Measurements from ENCODE around the gene ZBTB20. TPM values are rescaled to one million over a fixed set of nuclear protein-coding genes. Genes with fewer than 3 reads are reported as not detected.

The ZBTB20 gene
- total and polyA plus RNA-seq, 3 experiments from 2014 or later, result 6.3 to 25.6 (median 6.5) TPM

DNA sequence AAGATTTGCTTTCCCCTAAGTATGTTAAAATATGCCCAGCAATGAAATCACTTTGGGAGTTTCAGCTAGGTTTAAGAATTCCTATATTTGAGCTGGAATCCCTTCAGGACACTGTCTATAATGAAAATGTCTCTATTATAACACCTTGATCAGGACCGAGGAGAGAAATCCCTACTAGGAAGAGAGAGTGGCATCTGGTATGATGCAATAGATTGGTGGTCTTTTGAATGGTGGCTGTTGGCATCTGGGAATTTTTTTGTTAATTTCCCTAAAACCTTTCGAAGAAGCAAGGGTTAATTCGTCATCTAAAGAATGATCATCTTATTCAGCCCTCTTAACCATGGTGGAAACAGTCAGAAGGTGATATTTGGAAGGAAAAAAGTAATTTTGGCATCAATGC, 810.2 kb downstream of the ZBTB20 start:
- no peak overlapping the region for H3K27ac ChIP-seq (ENCODE audit: low read depth, low read length)
- H3K4me1 Mint-ChIP-seq, result peaks cover 57 to 92% (median 88%) of the 10 kb centered on the region in 3 donors
- no peaks in the 10 kb centered on the region for H3K27me3 ChIP-seq (ENCODE audit: insufficient read depth, low read length, poor library complexity, severe bottlenecking)
- H3K36me3 Mint-ChIP-seq, result peaks cover 5 to 14% (median 13%) of the 10 kb centered on the region in 3 donors
- no peaks in the 10 kb centered on the region for H3K27me3 Mint-ChIP-seq
- POLR2A ChIA-PET, result interaction anchor here (1.4 kb wide), 1 partner anchor 123 kb away, joined by 4 read pairs; no protein-coding TSS in a partner anchor
- DNase-seq, result no peak
- peak overlapping the region in 3 of 8 donors; percentile 13 to 81 (median 15) for H3K27ac Mint-ChIP-seq
- peaks cover 19% of the 10 kb centered on the region for H3K4me1 ChIP-seq (ENCODE audit: insufficient read depth, low read length)
- H3K36me3 ChIP-seq (ENCODE audit: insufficient read depth, low read length), result no peaks in the 10 kb centered on the region
- H3K4me3 ChIP-seq (ENCODE audit: low read length), result no peak overlapping the region
- H3K4me3 Mint-ChIP-seq, result peak overlapping the region in 1 of 7 donors; percentile 28
- CTCF ChIA-PET, result interaction anchor here (1.2 to 4.8 kb wide), 11 partner anchors 13 to 184 kb away, joined by 3 to 29 read pairs (median 5); partner anchors contain the start of gene TIGIT
- H3K9me3 Mint-ChIP-seq, result no peaks in the 10 kb centered on the region
- H3K9me3 ChIP-seq (ENCODE audit: low read length), result no peaks in the 10 kb centered on the region

- H3K27ac ChIP-seq (ENCODE audit: low read depth, low read length), result no peak overlapping the region
- Mint-ChIP-seq H3K4me1 (peaks cover 62 to 95% (median 92%) of the 10 kb centered on the region in 3 donors), H3K27ac (peak overlapping the region in 7 of 8 donors; percentile 1 to 93 (median 65)), H3K9me3 (no peaks in the 10 kb centered on the region), H3K4me3 (peak overlapping the region in 3 of 7 donors; percentile 1 to 32 (median 5)), H3K36me3 (peaks cover 5 to 16% (median 9%) of the 10 kb centered on the region in 3 donors), H3K27me3 (no peaks in the 10 kb centered on the region)
- DNase-seq, result no peak
- H3K27me3 ChIP-seq (ENCODE audit: insufficient read depth, low read length, poor library complexity, severe bottlenecking), result no peaks in the 10 kb centered on the region
- peaks cover 19% of the 10 kb centered on the region for H3K4me1 ChIP-seq (ENCODE audit: insufficient read depth, low read length)
- H3K9me3 ChIP-seq (ENCODE audit: low read length), result no peaks in the 10 kb centered on the region
- H3K36me3 ChIP-seq (ENCODE audit: insufficient read depth, low read length), result no peaks in the 10 kb centered on the region
- CTCF ChIA-PET, result interaction anchor here (0.7 to 4.8 kb wide), 14 partner anchors 12 to 184 kb away, joined by 3 to 29 read pairs (median 4); partner anchors contain the start of gene TIGIT
- POLR2A ChIA-PET, result interaction anchor here (1.4 kb wide), 1 partner anchor 122 kb away, joined by 4 read pairs; no protein-coding TSS in a partner anchor
- no peak overlapping the region for H3K4me3 ChIP-seq (ENCODE audit: low read length)
Observed at GRCh38 chr3:114336122-114336697, 810.9 kb downstream of the ZBTB20 start.

DNA sequence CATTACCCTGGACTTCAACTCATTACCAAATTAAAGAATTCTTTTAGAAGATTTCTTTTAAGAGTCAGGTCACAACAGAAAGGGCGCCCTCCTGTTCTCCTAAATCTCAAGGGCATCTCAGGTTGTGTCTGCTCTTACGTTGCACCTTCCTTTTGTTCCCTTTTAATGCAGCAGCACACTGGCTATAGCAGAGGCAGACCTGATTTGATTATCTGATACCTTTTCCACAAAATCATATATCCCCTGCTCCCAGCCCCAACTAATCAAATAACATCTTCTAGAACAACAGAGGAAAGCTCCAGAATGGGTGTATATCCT, 813.2 kb downstream of the ZBTB20 start:
- DNase-seq, result no peak
- peaks cover 4 to 18% (median 8%) of the 10 kb centered on the region in 3 donors for H3K36me3 Mint-ChIP-seq
- no peaks in the 10 kb centered on the region for H3K27me3 Mint-ChIP-seq
- no peak overlapping the region for H3K27ac ChIP-seq (ENCODE audit: low read depth, low read length)
- peak overlapping the region in 3 of 7 donors; percentile 1 to 10 (median 8) for H3K4me3 Mint-ChIP-seq
- H3K27ac Mint-ChIP-seq, result peak overlapping the region; percentile 69 to 93 (median 87)
- H3K9me3 Mint-ChIP-seq, result no peaks in the 10 kb centered on the region
- H3K9me3 ChIP-seq (ENCODE audit: low read length), result no peaks in the 10 kb centered on the region
- H3K4me3 ChIP-seq (ENCODE audit: low read length), result no peak overlapping the region
- peaks cover 19% of the 10 kb centered on the region for H3K4me1 ChIP-seq (ENCODE audit: insufficient read depth, low read length)
- no peaks in the 10 kb centered on the region for H3K36me3 ChIP-seq (ENCODE audit: insufficient read depth, low read length)
- peaks cover 70 to 93% (median 91%) of the 10 kb centered on the region in 3 donors for H3K4me1 Mint-ChIP-seq
- CTCF ChIA-PET, result interaction anchor here (1.2 to 4.8 kb wide), 5 partner anchors 9 to 43 kb away, joined by 3 to 29 read pairs (median 4); no protein-coding TSS in a partner anchor
- H3K27me3 ChIP-seq (ENCODE audit: insufficient read depth, low read length, poor library complexity, severe bottlenecking), result no peaks in the 10 kb centered on the region
- POLR2A ChIA-PET, result interaction anchor here (1.6 kb wide), 1 partner anchor 37 kb away, joined by 4 read pairs; no protein-coding TSS in a partner anchor

DNA sequence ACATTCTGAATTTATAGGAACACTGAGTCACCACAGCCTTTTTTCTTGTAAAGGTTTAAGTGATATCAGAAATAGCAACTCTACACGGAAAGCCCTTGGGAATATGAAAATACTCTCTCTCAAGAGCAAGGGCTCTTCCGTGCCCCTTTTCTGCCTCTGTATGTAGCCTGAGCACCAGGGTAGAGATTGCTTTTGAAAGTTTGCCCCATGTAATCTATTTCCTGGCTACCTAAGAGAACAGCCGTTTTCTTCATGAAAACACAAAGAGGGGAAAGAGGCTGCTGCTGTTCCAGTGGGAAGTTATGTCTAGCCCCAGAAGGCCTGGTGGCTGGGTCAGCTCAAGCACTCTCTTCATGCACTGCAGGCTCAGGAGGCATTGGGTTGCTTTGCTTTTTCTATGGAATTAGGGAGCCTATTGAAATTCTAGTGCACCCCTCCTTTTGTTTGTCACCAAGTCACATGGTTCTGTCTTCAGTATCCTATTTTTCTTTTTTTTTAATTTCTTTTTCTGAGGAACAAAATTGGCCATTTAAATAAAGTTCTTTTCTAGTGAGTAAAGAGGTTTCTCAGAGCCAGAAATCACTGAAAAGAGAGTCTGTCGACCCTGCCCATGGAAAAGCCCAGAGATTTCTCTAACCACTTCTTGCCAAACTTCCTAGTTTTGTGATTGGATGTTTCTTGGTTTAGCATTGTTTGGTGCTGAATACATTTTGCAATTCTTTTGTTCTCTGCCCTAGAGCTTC, 813.7 kb downstream of the ZBTB20 start:
- H3K36me3 Mint-ChIP-seq, result peaks cover 4 to 22% (median 10%) of the 10 kb centered on the region in 3 donors
- no peaks in the 10 kb centered on the region for H3K9me3 Mint-ChIP-seq
- peaks cover 73 to 93% (median 92%) of the 10 kb centered on the region in 3 donors for H3K4me1 Mint-ChIP-seq
- Histone ChIP-seq H3K9me3 (ENCODE audit: low read length) (no peaks in the 10 kb centered on the region), H3K36me3 (ENCODE audit: insufficient read depth, low read length) (no peaks in the 10 kb centered on the region), H3K4me1 (ENCODE audit: insufficient read depth, low read length) (peaks cover 19% of the 10 kb centered on the region), H3K27me3 (ENCODE audit: insufficient read depth, low read length, poor library complexity, severe bottlenecking) (no peaks in the 10 kb centered on the region), H3K27ac (ENCODE audit: low read depth, low read length) (no peak overlapping the region), H3K4me3 (ENCODE audit: low read length) (no peak overlapping the region)
- no peak for DNase-seq
- POLR2A ChIA-PET, result no interaction called here
- CTCF ChIA-PET, result interaction anchor here (1.2 to 4.8 kb wide), 5 partner anchors 9 to 42 kb away, joined by 3 to 29 read pairs (median 4); no protein-coding TSS in a partner anchor
- H3K27me3 Mint-ChIP-seq, result no peaks in the 10 kb centered on the region
- peak overlapping the region; percentile 11 to 69 (median 49) for H3K4me3 Mint-ChIP-seq
- peak overlapping the region; percentile 80 to 93 (median 89) for H3K27ac Mint-ChIP-seq

DNA sequence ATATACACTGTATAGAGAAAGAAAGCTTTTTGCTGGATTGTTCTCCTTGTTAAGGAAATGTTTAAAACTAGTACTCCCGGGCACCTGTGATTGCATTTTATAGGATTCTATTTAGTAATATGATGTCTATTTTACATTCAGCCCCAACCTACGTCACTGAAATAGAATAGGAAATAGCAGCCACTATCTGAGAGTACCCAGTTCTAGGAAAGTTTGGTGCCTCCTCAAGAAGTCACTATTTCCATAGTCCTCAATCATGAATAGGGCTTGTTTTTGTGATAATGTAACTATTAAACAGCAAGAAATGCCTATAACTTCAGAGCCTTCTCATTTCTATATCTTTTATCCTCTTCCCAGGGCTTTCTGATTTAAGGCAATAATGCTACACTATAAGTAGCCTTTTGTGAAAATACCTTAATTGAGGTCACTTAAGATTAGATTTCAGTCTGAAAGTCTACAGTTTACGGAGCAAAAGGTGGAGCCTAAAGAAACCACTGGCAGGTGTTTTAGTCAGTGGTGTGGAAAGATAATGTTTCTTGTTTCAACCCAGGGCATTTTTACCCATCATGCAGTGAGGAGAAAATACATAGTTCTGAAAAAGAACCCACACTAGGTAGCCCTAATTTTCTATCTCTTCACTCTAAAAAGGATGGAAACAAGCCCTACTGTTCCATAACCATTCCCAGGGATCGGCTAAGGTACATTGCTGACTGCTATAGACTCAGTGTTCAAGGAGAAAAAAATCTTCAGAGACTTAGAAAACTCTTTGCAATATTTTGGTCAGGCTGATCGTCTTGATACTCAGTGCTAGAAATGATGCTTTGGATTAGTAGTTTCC, 814.5 kb downstream of the ZBTB20 start:
- H3K9me3 ChIP-seq (ENCODE audit: low read length), result no peaks in the 10 kb centered on the region
- ChIA-PET POLR2A (interaction anchor here (1.1 kb wide), 2 partner anchors 9 to 111 kb away, joined by 3 read pairs; no protein-coding TSS in a partner anchor), CTCF (interaction anchor here (1.2 to 4.8 kb wide), 2 partner anchors 8 to 41 kb away, joined by 4 to 29 read pairs; no protein-coding TSS in a partner anchor)
- Mint-ChIP-seq H3K27me3 (no peaks in the 10 kb centered on the region), H3K4me1 (peaks cover 72 to 94% (median 93%) of the 10 kb centered on the region in 3 donors), H3K36me3 (peaks cover 4 to 18% (median 8%) of the 10 kb centered on the region in 3 donors), H3K4me3 (peak overlapping the region; percentile 9 to 66 (median 49)), H3K9me3 (no peaks in the 10 kb centered on the region), H3K27ac (peak overlapping the region; percentile 80 to 93 (median 89))
- H3K27me3 ChIP-seq (ENCODE audit: insufficient read depth, low read length, poor library complexity, severe bottlenecking), result no peaks in the 10 kb centered on the region
- no peak for DNase-seq
- H3K4me3 ChIP-seq (ENCODE audit: low read length), result no peak overlapping the region
- H3K27ac ChIP-seq (ENCODE audit: low read depth, low read length), result no peak overlapping the region
- H3K36me3 ChIP-seq (ENCODE audit: insufficient read depth, low read length), result no peaks in the 10 kb centered on the region
- peaks cover 19% of the 10 kb centered on the region for H3K4me1 ChIP-seq (ENCODE audit: insufficient read depth, low read length)

GRCh38 chr3:114331710-114332109, 815.4 kb downstream of the ZBTB20 start:
- Mint-ChIP-seq H3K9me3 (no peaks in the 10 kb centered on the region), H3K4me1 (peaks cover 77 to 95% (median 95%) of the 10 kb centered on the region in 3 donors), H3K27me3 (no peaks in the 10 kb centered on the region), H3K27ac (peak overlapping the region in 7 of 8 donors; percentile 80 to 93 (median 89)), H3K4me3 (peak overlapping the region in 4 of 7 donors; percentile 10 to 59 (median 40)), H3K36me3 (peaks cover 4 to 16% (median 8%) of the 10 kb centered on the region in 3 donors)
- peaks cover 26% of the 10 kb centered on the region for H3K4me1 ChIP-seq (ENCODE audit: insufficient read depth, low read length)
- no peak overlapping the region for H3K4me3 ChIP-seq (ENCODE audit: low read length)
- H3K36me3 ChIP-seq (ENCODE audit: insufficient read depth, low read length), result no peaks in the 10 kb centered on the region
- ChIA-PET POLR2A (interaction anchor here (1.1 kb wide), 2 partner anchors 8 to 111 kb away, joined by 3 read pairs; no protein-coding TSS in a partner anchor), CTCF (no interaction called here)
- H3K27me3 ChIP-seq (ENCODE audit: insufficient read depth, low read length, poor library complexity, severe bottlenecking), result no peaks in the 10 kb centered on the region
- H3K27ac ChIP-seq (ENCODE audit: low read depth, low read length), result no peak overlapping the region
- DNase-seq, result no peak
- H3K9me3 ChIP-seq (ENCODE audit: low read length), result no peaks in the 10 kb centered on the region

DNA sequence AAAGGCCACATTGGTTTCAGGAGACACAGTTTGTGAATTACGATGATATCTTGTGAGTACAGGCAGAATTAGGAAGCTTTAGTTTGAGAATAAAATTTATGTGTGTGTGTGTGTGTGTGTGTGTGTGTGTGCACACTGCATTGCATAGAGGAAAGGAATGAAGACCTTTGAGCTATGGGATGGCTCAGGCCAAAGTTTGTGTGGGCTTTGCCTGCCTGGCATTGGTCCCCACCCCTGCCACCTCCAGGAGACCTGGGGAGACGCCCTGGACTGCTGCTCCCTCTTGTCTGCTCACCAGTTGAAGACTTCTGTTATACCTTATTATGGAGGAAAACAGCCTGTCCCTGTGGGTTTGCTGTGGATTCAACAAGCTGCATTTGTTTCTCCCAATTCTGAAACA, 816.1 kb downstream of the ZBTB20 start:
- no peaks in the 10 kb centered on the region for H3K27me3 Mint-ChIP-seq
- DNase-seq, result no peak
- Histone ChIP-seq H3K4me1 (ENCODE audit: insufficient read depth, low read length) (peaks cover 27% of the 10 kb centered on the region), H3K36me3 (ENCODE audit: insufficient read depth, low read length) (no peaks in the 10 kb centered on the region), H3K4me3 (ENCODE audit: low read length) (no peak overlapping the region), H3K27me3 (ENCODE audit: insufficient read depth, low read length, poor library complexity, severe bottlenecking) (no peaks in the 10 kb centered on the region), H3K9me3 (ENCODE audit: low read length) (no peaks in the 10 kb centered on the region), H3K27ac (ENCODE audit: low read depth, low read length) (no peak overlapping the region)
- H3K9me3 Mint-ChIP-seq, result no peaks in the 10 kb centered on the region
- H3K4me1 Mint-ChIP-seq, result peaks cover 77 to 95% (median 95%) of the 10 kb centered on the region in 3 donors
- H3K4me3 Mint-ChIP-seq, result peak overlapping the region in 1 of 7 donors; percentile 2
- ChIA-PET POLR2A (interaction anchor here (1.1 kb wide), 1 partner anchor 110 kb away, joined by 3 read pairs; no protein-coding TSS in a partner anchor), CTCF (no interaction called here)
- H3K36me3 Mint-ChIP-seq, result peaks cover 3 to 15% (median 8%) of the 10 kb centered on the region in 3 donors
- peak overlapping the region in 7 of 8 donors; percentile 9 to 89 (median 80) for H3K27ac Mint-ChIP-seq
